ENCODE data around the gene TUT4.

- TF ChIP-seq CTCF (IDR thresholded peaks at IDR 0.05) = no peak
- no peak for TF ChIP-seq POLR2AphosphoS5 (IDR thresholded peaks at IDR 0.05)
- TF ChIP-seq POLR2A (IDR thresholded peaks at IDR 0.05) = no peak
Measured at GRCh38 chr1:52479076-52479475, 73.8 kb downstream of the TUT4 start.

Data from breast epithelium (tissue), 3 donors.